Endodermal cell (in vitro differentiated cells): ENCODE results near the gene DLX4. TPM values are rescaled to one million over a fixed set of nuclear protein-coding genes. Genes with fewer than 3 reads are reported as not detected.

ENCODE experiments used
- DNase-seq: peaks from one replicate; pipeline ENCODE4 v3.0.0-alpha.2; 2017
- H3K27ac ChIP-seq: 2 replicates; pipeline ENCODE4 v1.5.1; 2013; ENCODE audit warnings: mild to moderate bottlenecking, low read depth, low read length, moderate library complexity
- H3K27me3 ChIP-seq: 2 replicates; pipeline ENCODE4 v1.6.1; 2013; ENCODE audit warnings: mild to moderate bottlenecking, low read length, moderate library complexity; ENCODE audit not compliant: insufficient read depth, control insufficient read depth, poor library complexity, severe bottlenecking
- H3K36me3 ChIP-seq: 2 replicates; pipeline ENCODE4 v1.7.0; 2013; ENCODE audit warnings: mild to moderate bottlenecking, low read length, moderate library complexity; ENCODE audit not compliant: control insufficient read depth, insufficient read depth
- H3K4me1 ChIP-seq: one replicate; pipeline ENCODE4 v1.7.0; 2013; ENCODE audit warnings: low read length; ENCODE audit not compliant: control insufficient read depth, insufficient read depth
- H3K4me3 ChIP-seq: 2 replicates; pipeline ENCODE4 v1.5.1; 2013; ENCODE audit warnings: mild to moderate bottlenecking, low read length, moderate library complexity
- H3K9ac ChIP-seq: 2 replicates; pipeline ENCODE4 v1.6.1; 2013; ENCODE audit warnings: mild to moderate bottlenecking, low read length, moderate library complexity; ENCODE audit not compliant: poor library complexity, severe bottlenecking; ENCODE audit errors: extremely low read depth
- H3K9me3 ChIP-seq: 2 replicates; pipeline ENCODE4 v1.6.1; 2013; ENCODE audit warnings: mild to moderate bottlenecking, low read length, moderate library complexity; ENCODE audit not compliant: control insufficient read depth
- H3K27ac Mint-ChIP-seq: 2 replicates; pipeline ENCODE4 v1.8.0; 2020; ENCODE audit warnings: mixed read lengths
- H3K27me3 Mint-ChIP-seq: 2 replicates; pipeline ENCODE4 v1.8.0; 2021; ENCODE audit warnings: mild to moderate bottlenecking, mixed read lengths; ENCODE audit not compliant: insufficient read depth
- H3K36me3 Mint-ChIP-seq: 2 replicates; pipeline ENCODE4 v1.8.0; 2020; ENCODE audit warnings: low read depth, mixed read lengths
- H3K4me1 Mint-ChIP-seq: 2 replicates; pipeline ENCODE4 v1.8.0; 2020; ENCODE audit warnings: mixed read lengths
- H3K4me3 Mint-ChIP-seq: 2 replicates; pipeline ENCODE4 v1.8.0; 2020; ENCODE audit warnings: mild to moderate bottlenecking, moderate library complexity, mixed read lengths
- H3K9me3 Mint-ChIP-seq: 2 replicates; pipeline ENCODE4 v1.8.0; 2020; ENCODE audit warnings: mild to moderate bottlenecking, mixed read lengths
- WGBS, 2 experiments: methylation state at CpG; one replicate each; pipeline versions ENCODE4 v1.1.5 to v1.1.7; 2013; ENCODE audit warnings: missing lambda C conversion rate in 2 of 2, mixed read lengths in 1 of 2; ENCODE audit not compliant: insufficient coverage in 1 of 2, insufficient read length in 1 of 2; 5-methylcytosine and 5-hydroxymethylcytosine counted together
- total RNA-seq, 2 donors: library from RNA; stranded (reverse); fragmentation: NEBNext Ultra II Directional in 1 of 2; extraction: Animal tissue kit (Norgen Biotek cat#: 25700) in 1 of 2; gene quantifications; 2 replicates in 1 of 2; 3 replicates in 1 of 2; pipeline ENCODE4 v1.2.1, GENCODE V29; 2021
- TF ChIP-seq, protein P1 (sequence below): fragments of 200-600 bp; sonication (generic); conservative IDR thresholded peaks from 2 replicates; pipeline ENCODE4 v1.5.0; 2021; ENCODE audit warnings: antibody characterized with exemption, mild to moderate bottlenecking

The DLX4 gene
- total RNA-seq, 2 donors from 2014 or later = 1.6 to 2.1 TPM

DNA sequence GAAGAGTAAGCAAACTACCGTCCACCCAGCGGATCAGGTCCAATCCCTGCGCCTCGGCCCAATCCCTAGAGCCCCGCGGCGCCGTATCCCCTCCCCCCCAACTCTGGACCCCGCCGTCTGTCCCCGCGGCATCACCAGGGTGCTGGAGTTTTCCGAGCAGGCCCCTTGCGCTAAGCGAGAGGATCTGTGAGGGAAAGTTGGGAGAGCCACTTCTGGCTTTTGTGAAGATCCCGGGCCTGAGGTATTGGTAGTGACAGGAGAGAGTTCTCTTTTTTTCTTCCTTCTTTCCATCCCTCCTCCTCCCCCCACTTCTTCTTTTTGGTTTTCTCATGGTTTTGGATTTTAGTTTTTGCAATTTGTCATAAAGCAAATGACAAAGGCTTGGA lies 3.5 kb upstream of the DLX4 start:
- Histone ChIP-seq H3K4me3 (peak overlapping the region; percentile 69), H3K27ac (no peak overlapping the region), H3K4me1 (peaks cover 4% of the 10 kb centered on the region), H3K36me3 (no peaks in the 10 kb centered on the region), H3K9me3 (no peaks in the 10 kb centered on the region), H3K27me3 (peaks cover 99% of the 10 kb centered on the region), H3K9ac (no peak overlapping the region)
- Mint-ChIP-seq H3K27me3 (peaks cover 98% of the 10 kb centered on the region), H3K36me3 (no peaks in the 10 kb centered on the region), H3K27ac (no peak overlapping the region), H3K4me3 (peak overlapping the region; percentile 47), H3K4me1 (peaks cover 25% of the 10 kb centered on the region), H3K9me3 (no peaks in the 10 kb centered on the region)
- TF ChIP-seq, protein P1, sequence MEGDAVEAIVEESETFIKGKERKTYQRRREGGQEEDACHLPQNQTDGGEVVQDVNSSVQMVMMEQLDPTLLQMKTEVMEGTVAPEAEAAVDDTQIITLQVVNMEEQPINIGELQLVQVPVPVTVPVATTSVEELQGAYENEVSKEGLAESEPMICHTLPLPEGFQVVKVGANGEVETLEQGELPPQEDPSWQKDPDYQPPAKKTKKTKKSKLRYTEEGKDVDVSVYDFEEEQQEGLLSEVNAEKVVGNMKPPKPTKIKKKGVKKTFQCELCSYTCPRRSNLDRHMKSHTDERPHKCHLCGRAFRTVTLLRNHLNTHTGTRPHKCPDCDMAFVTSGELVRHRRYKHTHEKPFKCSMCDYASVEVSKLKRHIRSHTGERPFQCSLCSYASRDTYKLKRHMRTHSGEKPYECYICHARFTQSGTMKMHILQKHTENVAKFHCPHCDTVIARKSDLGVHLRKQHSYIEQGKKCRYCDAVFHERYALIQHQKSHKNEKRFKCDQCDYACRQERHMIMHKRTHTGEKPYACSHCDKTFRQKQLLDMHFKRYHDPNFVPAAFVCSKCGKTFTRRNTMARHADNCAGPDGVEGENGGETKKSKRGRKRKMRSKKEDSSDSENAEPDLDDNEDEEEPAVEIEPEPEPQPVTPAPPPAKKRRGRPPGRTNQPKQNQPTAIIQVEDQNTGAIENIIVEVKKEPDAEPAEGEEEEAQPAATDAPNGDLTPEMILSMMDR = no peak
- peak; percentile 73 for DNase-seq
- 2% methylated on average over 15 of the region's 16 CpGs; no CpG with 5 or more reads in 1 of the 2 experiments for WGBS, 2 experiments

DNA sequence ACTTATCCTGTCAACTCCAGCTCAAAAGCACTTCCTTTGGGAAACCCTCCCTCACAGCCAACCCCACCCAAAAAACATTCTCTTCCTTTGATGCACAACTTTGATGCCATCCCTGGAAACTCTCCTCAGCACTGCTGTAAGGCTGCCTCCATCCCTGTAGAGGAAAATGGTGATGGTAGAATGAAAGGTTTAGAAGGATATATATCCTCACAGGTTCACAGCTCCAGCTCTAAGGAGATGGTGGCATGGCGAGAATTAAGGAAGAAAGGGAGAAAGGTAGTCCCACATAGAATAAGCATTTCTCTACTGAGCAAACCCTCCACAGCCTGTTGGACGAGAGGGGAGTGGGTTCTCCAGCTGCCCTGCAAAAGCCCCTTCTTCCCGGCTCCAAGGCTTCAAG lies 2.2 kb upstream of the DLX4 start:
- Histone ChIP-seq H3K4me1 (peaks cover 4% of the 10 kb centered on the region), H3K36me3 (no peaks in the 10 kb centered on the region), H3K27me3 (peaks cover 100% of the 10 kb centered on the region), H3K9ac (no peak overlapping the region), H3K27ac (no peak overlapping the region), H3K9me3 (no peaks in the 10 kb centered on the region), H3K4me3 (no peak overlapping the region)
- Mint-ChIP-seq H3K9me3 (no peaks in the 10 kb centered on the region), H3K36me3 (no peaks in the 10 kb centered on the region), H3K27ac (no peak overlapping the region), H3K4me3 (no peak overlapping the region), H3K27me3 (peaks cover 98% of the 10 kb centered on the region), H3K4me1 (peaks cover 30% of the 10 kb centered on the region)
- 33 to 50% methylated on average over 1 to 2 of the region's 3 CpGs for WGBS, 2 experiments
- no peak for DNase-seq
- TF ChIP-seq, protein P1 = no peak

GRCh38 chr17:49967205-49967604 lies 1.8 kb upstream of the DLX4 start:
- peaks cover 100% of the 10 kb centered on the region for H3K27me3 ChIP-seq
- Mint-ChIP-seq H3K36me3 (no peaks in the 10 kb centered on the region), H3K27me3 (peaks cover 98% of the 10 kb centered on the region), H3K9me3 (no peaks in the 10 kb centered on the region), H3K4me1 (peaks cover 30% of the 10 kb centered on the region), H3K4me3 (no peak overlapping the region), H3K27ac (no peak overlapping the region)
- H3K9ac ChIP-seq = no peak overlapping the region
- H3K36me3 ChIP-seq = no peaks in the 10 kb centered on the region
- H3K27ac ChIP-seq = no peak overlapping the region
- WGBS, 2 experiments = 28 to 29% methylated on average over 3 of the region's 3 CpGs
- H3K9me3 ChIP-seq = no peaks in the 10 kb centered on the region
- DNase-seq = no peak
- no peak overlapping the region for H3K4me3 ChIP-seq
- peaks cover 4% of the 10 kb centered on the region for H3K4me1 ChIP-seq
- TF ChIP-seq, protein P1 = no peak
